Measurements from ENCODE around the gene GPAT2.
"Not testable (repeated sequence)": the region's sequence is repeated elsewhere in the genome, so short reads cannot be mapped to it uniquely, and the experiment has no call there.

The GPAT2 gene

DNA sequence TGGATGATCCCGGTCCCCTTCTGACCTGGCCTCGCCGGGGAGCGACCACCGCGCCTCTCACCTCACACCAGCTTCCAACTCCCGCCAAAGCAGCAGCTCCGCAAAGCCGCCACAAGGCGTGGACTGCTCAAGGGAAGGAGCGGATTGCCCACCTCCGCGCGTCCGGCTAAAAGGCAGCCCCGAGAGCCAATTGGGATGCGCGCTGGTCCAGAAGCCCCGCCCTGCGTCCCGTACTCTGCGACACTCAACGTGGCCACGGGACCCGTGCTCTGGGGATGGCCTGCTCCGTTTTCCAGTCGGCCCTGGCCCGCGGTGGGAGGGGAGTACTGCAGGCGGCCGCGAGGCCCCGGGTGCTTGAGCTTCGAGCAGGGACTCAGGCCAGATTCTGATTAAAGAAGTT lies at the start of gene GPAT2:
GPAT2 (minus strand) TSS at position 125 of the 400 bp plus-strand sequence. CDS start 2,557 bp downstream, outside the sequence.
- not testable (repeated sequence) for DNase-seq

DNA sequence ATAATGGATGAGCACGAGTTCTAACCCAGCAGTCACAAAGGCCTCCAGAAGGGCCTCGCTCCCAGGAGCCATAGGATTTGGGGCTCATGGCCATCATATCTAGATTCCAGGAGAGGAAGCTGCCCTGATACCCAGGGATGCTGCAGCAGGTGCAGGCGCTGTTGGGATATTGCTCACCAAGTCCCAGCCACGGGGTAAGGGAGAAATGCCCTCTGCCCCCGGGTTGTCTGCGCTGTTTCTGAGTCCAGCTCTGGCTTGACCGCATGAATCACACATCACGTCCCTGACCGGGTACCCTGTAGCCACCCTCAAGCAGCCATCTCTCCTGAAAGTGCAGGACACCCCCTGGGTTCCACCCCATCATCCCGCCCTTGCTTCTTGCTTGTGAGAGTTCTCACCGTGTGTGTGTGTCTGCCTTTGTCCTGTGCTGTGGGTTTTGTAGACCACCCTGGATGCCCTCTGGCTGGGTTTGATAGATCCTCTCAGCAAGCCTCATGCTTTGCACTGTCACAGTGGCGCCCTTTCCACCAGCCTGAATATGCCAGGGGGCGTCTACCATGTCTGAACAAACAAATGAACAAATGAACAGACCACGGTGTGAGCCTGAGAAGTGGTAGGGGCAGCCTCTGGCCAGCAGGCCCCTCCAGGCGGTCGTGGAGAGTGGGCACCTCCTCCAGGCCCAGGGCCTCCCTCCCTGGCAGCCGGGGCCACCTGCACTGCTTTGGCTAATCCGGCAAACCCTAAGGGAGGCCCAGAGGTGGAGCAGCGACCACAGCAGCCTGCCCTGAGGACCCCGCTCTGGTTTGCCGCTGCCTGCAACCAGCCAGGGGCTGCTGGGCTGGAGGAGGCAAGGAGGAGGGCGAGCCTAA lies 49.5 kb upstream of the GPAT2 start:
- DNase-seq, result no peak

- no peak for DNase-seq
These were observed 48.6 kb upstream of the GPAT2 start for GRCh38 chr2:96083064-96083939.

GRCh38 chr2:96082211-96083063 lies 47.7 kb upstream of the GPAT2 start:
- DNase-seq, result no peak

DNA sequence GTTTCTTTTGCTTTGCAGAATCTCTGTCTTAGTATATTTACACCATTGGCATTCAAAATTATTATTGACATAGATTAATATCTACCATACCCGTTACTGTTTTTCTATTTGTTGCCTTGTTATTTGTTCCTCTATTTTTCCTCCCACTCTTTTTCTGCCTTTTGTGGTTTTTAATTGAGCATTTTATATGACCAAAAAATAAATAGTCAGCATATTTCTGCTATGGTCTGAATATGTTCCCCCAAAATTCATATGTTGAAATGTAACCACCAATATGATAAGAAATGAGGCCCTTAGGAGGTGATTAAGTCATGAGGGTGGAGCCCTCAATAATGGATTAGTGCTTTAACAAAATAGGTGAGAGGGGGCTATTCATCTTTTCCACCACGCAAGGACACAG lies 46.3 kb upstream of the GPAT2 start:
- DNase-seq, result no peak

DNA sequence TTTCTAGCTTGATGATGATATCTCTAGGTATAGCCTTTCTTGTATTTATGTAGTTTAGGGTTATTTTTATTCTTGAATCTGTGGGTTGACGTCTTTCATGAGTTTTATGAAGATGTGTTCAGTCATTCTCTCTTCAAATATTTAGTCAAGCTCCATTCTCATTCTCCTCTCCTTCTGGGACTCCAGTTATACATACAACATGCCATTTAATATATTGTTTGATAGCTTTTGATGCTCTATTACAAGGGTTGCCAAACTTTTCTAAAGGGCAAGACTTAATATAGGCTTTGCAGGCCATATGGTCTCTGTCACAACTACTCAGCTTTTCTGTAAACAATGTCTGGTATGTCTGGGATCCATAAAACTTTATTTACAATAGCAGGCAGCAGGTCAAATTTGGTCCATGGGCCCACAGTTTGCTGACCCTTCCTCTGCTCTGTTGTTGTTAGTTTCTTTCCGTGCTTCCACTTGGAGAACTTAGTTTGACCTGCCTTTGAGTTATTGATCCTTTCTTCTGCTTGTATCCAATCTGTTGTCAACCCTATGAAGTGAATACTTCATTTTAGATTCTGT lies 40.6 kb upstream of the GPAT2 start:
- no peak for DNase-seq

- DNase-seq, result no peak
These were observed 39.4 kb upstream of the GPAT2 start for GRCh38 chr2:96074156-96074555.

- DNase-seq, result no peak
These were observed 38.6 kb upstream of the GPAT2 start for GRCh38 chr2:96073170-96073775.

GRCh38 chr2:96072746-96073145 lies 38.0 kb upstream of the GPAT2 start:
- no peak for DNase-seq

DNA sequence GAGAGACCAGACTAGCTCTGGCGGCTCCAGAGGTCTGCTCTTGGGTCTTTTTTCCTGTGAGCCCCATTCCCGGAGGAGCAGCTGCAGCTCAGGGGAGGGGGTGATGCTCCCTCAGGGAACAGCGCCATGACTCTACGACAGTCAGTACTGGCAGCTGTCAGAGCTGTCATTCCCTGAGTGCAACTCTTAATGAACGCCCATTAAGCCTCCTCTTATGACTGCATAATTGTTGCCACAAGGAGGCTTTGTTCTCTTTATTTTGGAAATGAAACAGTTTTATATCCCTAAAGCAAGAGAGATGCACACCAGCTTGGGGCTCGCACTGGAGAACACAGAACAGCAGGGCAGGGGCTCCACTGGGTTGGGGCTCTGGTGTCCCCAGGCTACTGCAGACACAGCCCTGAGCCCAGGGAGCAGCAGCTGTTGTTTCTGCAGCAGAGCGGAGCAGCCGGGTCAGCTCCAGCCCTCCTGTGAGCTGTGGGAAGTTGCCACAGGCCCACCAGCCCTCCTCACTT lies 37.3 kb upstream of the GPAT2 start:
- not testable (repeated sequence) for DNase-seq

GRCh38 chr2:96071087-96071976 lies 36.6 kb upstream of the GPAT2 start:
- DNase-seq, result not testable (repeated sequence)

DNA sequence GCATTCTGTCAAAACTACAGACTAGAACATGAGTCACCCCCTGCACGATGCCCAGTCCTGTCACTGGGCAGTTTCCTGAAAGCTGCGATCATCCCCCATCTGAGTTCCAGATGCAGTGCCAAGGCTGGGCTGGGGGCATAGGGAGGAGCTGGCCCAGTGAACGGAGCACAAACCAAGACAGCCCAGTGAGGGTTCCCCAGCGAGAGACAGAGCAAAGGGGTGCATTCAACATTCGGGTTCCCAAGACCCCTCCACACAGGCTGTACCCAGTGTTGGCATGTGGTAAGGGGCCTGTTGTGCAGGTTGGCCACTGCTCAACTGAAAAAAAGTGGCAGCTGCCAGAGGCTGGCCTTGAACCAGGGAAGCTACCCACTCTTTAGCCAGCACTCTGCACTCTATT lies 35.6 kb upstream of the GPAT2 start:
- not testable (repeated sequence) for DNase-seq

DNA sequence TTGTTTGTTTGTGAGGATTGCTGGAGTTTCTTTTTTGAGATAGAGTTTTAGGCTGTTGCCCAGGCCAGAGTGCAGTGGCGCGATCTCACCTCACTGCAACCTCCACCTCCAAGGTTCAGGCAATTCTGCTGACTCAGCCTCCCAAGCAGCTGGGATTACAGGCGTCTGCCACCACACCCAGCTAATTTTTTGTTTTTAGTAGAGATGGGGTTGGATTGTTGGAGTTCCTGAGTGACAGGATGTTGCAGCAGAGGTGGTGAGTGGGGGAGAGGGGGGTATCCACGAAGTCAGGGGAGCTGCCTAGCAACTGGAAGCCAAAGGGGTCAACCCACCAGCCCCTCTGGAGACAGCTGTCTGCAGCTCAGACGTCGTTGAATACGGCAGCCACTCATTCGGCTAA lies 35.2 kb upstream of the GPAT2 start:
- not testable (repeated sequence) for DNase-seq

DNA sequence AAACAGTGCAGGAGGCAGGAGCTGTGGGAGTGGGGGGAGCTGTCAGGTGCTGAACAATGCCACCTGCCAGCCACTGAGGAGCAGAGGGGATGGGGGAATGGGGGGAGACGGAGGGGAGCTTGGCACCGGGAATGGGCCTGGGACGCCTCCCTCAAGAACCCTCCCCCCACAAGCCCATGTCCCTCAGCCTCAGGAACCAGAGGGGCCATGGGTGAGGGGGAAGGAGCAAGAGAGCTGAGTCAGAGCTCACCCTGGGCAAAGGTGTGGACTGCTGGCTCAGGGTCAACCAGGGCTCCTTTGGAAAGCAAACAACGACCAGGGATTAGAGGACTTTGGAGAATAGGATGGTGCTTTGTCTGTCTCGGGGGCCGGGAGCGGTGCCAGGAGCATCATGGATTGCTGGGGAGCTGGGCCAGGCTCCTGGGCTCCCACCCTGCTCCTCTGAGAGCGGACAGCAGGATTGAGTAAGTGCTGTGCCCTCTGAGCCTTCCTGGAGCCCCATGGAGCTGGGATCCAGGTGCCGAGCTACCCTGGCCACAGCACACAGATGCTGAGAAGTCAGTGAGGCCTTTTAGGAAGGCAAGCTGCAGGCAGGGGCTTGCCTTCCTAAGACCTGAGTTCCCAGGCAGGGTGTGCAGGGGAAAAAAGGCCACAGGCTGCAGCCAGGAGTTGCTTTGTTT lies 33.3 kb upstream of the GPAT2 start:
- not testable (repeated sequence) for DNase-seq

DNA sequence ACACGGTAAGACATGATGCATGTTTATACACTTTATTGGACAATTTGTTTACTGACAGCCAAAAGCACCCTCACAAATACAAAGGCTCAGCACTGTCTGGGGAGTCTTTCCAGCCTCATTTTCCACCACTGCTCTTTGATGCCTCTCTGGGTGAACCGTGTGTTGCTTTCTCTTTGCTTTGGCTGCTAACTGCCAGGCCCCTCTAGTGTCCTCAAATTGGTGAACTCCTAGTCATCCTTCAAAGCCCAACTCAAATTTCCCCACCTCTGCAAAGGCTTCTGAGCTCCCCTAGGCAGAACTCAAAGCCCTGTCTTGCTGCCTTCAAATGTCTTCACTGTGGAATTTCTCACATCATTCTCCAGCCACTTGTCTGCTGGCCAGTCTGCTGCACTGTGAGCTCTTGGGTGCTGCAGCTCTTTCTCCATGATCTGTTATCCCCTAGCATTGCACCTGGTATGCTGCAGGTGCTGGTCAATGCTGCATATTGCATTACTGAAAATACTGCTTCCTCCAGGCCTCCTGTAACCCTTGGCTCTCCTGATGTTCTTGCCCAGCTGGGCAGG lies 32.5 kb upstream of the GPAT2 start:
- not testable (repeated sequence) for DNase-seq

- not testable (repeated sequence) for DNase-seq
These were observed 31.8 kb upstream of the GPAT2 start for GRCh38 chr2:96066511-96066910.

DNA sequence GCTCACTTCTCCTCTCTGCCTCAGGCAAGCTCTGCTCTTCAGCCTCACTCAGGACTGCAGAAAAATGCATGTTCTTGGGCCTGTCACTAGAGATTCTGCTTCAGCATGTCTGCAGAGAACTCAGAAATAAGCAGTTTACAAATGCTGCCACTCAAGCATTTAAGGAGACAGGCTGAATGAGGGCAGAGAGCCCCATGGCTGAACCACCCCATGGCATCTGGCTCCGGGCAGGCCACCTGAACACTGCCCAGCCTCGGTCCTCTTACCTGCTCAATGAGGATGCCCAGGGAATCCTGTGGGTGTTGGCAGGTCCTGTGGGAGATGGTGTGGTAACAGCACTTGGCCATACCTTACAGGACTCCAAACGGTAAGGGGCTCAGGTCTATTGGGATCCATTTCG lies 31.2 kb upstream of the GPAT2 start:
- not testable (repeated sequence) for DNase-seq

- DNase-seq, result no peak
These were observed 30.7 kb upstream of the GPAT2 start for GRCh38 chr2:96065381-96065930.

- not testable (repeated sequence) for DNase-seq
These were observed 30.0 kb upstream of the GPAT2 start for GRCh38 chr2:96064760-96065159.

Measured in bone marrow (tissue), 2 donors.